ENCODE measurements around the gene FAM81A.
"Not testable (repeated sequence)": the region's sequence is repeated elsewhere in the genome, so short reads cannot be mapped to it uniquely, and the experiment has no call there.

FAM81A gene

DNA sequence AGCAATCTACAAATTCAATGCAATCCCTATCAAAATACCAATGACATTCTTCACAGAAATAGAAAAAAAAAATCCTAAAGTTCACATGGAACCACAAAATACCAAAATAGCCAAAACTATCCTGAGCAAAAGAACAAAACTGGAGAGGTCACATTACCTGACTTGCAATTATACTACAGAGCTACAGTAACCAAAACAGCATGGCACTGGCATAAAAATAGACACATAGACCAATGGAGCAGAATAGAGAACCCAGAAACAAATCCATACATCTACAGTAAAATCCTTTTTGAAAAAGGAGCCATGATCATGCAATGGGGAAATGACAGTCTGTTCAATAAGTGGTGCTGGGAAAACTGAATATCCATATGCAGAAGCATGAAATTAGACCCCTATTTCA is 51.5 kb downstream of the FAM81A start:
- not testable (repeated sequence) for DNase-seq (ENCODE audit: low read depth)

DNA sequence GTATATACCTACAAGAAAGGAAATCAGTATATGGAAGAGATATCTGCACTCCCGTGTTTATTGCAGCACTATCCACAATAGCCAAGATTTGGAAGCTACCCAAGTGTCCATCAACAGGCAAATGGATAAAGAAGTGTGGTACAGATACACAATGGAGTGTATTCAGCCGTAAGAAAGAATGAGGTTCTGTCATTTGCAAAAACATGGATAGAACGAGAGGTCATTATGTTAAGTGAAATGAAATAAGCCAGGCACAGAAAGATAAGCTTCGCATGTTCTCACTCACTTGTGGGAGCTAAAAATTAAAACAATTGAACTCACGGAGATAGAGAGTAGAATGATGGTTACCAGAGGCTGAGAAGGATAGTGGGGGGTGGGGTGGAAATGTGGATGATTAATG is 53.1 kb downstream of the FAM81A start:
- DNase-seq (ENCODE audit: low read depth): no peak

DNA sequence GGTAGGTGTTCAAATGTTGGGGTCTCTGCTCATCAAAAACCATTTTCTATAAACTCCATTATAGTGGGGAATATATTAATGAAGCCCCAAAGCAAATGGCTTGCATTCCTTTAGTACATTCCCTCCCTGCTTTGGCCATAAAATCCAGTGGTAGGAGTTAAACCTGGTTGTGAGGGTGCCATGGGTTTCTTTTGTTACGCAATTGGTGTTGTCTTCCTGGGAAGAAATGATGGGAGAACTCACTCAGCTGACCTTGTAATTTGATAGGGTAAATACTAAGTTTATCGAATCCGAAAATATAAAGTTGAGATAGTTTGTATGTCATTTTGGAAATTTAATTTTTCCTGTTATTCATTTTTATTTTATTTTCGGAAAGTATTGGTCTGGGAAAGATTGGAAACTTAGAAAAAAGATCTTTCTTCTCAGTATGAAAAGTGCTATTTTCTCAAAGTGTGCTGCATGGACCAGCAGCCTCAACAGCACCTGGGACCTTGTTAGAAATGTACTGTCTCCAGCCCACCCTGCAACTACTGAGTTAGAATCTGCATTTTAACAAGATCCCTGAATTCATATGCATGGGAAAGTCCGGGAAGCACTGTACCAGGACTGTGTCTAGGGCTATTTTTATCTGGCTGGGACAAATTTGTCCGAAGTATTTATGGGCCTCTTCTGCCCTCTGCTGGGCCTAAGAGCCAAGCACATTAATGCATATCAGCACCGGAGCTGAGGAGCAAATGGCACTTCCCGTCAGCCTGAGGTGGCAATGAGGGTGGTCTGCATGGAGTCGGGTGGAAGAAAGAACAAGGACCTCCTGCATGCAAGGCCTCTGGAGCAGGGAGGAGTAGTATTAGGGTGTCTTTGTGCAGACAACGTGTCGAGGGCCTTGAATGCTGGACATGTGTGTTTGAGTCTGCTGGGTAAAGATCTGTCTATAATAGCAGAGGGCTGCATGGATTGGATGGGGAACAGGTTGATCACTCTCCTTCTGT is 54.7 kb downstream of the FAM81A start:
- DNase-seq (ENCODE audit: low read depth): peak; percentile 13

DNA sequence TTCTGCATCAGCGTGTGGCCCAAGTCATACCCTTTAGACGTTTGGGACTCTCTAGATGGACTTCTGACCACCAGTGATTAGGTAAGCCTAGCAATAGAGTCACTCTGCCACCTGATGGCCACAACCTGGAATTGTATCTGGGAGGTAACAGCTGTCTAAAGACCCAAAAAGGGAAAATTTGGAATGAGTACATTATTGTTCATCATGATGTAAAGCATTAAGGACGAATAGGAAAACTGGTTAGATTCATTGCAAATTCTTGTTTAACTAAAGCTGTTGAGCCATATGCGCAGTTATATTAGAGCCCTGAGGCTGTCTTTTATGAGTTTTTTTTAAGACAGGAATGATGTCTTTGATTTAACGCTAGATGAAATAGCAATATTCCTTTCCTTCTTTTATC is 63.6 kb downstream of the FAM81A start:
- DNase-seq (ENCODE audit: low read depth): no peak

DNA sequence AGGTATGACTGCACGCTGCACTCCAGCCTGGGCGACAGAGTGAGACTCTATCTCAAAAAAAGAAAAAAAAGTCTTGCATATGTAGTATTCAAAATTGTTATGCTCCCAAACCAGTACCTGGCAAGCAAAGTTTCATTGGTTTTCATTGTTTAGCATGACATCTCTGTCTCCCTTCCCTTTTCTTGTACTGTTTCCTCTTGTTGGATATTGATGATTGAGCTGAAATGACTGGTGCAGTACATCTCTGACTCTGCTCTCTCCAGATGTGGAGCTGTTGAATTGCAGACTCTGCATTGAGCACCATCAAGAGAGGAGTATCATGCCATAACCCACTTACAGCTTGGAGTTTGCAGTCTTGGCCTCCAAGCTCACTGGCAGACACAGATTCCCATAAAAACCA is 77.2 kb downstream of the FAM81A start:
- no peak for DNase-seq (ENCODE audit: low read depth)

DNA sequence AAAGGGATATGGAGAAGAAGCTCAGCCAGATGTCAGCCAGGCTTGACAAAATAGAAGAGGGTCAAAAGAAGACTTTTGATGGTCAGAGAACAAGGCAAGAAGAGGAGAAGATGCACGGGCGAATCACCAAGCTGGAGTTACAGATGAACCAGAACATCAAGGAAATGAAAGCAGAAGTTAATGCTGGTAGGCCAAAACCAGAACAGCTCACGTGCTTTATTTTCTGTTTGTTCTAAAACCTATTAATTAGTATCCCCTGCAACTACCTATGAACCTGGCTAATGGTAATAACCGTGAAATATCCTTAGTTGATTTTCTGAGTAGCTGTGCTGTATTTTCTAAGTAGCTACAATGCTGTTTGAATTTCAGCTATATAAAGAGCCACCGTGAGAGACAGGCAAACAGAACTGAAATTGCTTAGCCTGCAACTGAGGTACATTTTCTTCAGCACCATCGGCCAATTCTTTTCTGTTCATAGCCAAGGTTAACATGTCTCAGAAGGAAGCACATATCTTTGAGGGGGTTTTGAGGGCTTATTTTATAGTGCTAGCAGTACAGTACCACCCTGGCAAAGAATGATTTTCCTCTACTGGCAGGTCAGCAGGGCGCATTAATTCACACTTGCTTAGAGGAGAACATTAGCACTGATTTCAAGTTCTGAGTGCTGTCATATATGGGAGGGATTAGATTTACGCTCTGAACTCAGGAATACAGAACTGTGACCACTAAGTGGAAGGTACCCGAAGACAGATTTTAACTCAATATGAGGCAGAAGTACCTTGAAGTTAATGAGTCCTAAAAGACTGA is 78.9 kb downstream of the FAM81A start:
- DNase-seq (ENCODE audit: low read depth): no peak

DNA sequence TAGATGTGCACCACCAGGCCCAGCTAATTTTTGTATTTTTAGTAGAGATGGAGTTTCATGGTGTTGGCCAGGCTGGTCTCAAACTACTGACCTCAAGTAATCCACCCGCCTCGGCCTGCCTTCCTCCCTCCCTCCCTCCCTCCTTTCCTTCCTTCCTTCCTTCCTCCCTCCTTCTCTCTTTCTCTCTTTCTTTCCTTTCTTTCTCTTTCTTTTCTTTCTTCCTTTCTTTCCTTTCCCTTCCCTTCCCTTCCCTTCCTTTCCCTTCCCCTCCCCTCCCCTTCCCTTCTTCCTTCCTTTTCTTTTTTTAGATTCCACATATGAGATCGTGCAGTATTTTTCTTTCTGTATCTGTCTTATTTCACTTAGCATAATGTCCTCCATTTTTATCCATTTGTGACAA is 81.3 kb downstream of the FAM81A start:
- no peak for DNase-seq (ENCODE audit: low read depth)

DNA sequence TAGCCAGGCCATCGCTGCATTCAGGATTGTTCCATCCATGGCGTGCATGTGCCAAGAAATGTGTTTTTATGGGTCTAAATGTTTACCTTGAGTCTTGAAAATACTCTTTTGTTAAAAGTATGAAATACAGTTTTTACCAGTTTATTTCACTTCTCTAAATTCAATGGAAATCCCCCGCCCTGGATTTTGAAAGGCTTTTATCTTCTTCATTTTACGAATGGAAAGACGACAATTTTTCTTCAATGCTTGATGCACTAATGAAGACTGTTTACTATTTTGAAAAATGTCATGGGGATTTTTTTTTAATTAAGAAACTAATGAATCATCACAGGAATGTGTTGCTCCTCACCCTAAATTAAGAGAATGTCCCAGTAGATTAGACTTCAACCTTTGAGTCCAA is 83.5 kb downstream of the FAM81A start:
- no peak for DNase-seq (ENCODE audit: low read depth)

DNA sequence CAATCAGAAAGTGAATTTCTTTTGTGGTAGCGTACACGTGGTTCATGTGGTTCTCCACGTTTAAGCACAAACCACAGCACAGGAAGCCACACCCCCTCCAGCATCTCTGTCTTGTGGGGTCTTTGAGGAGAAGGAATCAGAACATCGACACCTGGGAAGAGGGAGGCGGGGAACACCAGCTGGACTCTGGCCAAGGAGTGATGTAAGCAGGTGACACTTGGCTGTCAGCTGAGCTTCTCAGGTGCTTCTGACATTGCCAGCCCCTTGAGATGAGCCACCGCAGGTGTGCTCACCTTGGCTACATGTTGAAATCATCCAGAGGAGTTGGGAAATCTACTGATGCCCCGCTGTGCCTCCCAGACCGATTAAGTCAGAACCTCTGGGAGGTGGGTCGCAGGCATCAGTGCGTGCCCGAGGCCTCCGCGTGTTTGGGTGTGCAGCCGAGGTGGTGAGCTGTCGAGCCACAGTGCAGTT is 85.0 kb downstream of the FAM81A start:
- no peak for DNase-seq (ENCODE audit: low read depth)

DNA sequence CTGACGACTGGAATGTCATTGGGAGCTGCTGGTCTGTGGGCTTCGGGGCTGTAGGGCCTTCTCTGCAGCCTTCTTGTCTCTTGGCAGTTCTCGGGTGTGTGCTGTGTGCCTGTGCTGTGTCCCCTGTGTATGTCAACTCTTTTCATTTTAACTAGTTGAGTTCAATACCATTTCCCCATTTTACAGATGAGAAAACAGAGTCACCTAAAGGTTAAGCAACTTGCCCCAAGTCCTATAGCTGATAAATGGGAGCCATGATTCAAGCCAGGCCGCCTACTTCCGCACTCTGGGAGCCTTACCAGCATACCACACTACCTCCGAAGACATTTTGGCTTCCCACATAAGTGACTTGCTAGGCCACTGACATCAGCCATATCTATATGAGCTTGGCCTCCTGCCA is 85.7 kb downstream of the FAM81A start:
- no peak for DNase-seq (ENCODE audit: low read depth)

DNA sequence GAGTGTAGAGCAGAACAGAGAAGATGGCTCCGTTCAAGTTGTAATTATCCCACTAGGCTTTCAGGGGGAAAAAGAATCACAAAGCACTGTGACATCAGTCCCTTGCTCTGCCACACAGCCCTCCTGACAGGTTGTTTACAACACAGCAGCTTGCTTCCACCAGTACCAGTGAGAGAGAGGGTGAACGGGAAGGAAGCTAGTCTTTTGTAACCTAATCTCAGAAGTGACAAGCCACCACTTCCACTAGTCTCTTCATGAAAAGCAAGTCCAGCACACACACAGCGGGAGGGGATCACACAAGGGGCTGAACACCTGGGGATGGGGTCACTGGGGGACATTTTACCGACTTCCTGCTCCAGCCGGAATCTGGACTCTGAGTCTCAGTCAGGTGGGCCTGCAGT is 86.3 kb downstream of the FAM81A start:
- no peak for DNase-seq (ENCODE audit: low read depth)

DNA sequence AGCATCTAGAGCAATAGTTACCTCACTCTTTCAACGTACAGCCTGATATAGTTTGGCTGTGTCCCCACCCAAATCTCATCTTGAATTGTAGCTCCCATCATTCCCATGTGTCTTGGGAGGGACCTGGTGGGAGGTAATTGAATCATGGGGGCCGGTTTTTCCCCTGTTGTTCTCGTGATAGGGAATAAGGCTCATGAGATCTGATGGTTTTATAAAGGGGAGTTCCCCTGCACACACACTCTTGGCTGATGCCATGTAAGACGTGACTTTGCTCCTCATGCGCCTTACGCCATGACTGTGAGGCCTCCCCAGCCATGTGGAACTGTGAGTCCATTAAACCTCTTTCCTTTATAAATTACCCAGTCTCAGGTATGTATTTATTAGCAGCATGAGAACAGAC is 88.5 kb downstream of the FAM81A start:
- not testable (repeated sequence) for DNase-seq (ENCODE audit: low read depth)

DNA sequence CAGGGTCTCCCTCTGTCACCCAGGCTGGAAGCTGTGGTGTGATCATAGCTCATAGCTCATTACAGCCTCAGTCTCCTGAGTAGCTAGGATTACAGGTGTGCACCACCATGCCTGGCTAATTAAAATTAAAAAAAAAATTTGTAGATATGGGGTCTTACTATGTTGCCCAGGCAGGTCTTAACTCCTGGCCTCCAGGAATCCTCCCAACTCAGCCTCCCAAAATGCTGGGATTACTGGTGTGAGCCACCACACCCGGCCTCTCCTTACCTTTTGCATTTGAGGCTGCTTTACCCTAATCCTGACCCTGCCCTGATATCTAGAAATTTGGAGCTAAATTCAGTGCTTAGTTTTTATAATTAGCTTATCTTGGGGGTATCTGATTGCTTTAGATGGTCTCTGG is 90.4 kb downstream of the FAM81A start:
- DNase-seq (ENCODE audit: low read depth): no peak

DNA sequence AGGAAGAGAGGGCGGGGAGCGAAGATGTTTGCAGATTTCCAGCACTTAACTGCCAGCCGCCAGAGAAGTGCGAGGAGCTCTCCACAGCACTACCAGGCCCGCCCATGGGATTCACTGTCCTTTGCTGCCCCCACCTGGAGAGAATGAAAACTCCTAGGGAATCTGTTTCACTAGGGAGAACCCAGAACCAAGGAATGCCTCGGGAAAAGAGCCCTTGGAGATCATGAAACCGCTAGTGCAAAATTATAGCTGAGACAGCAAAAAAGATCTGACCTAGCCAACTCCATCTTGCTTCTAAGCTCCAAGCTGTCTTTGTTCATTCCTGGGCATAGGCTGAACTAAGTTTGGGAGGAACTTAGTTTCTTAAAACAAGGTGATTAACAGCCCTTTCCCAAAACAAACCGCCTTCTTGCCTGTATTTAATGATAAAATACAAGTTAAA is 91.0 kb downstream of the FAM81A start:
- DNase-seq (ENCODE audit: low read depth): peak; percentile 21

DNA sequence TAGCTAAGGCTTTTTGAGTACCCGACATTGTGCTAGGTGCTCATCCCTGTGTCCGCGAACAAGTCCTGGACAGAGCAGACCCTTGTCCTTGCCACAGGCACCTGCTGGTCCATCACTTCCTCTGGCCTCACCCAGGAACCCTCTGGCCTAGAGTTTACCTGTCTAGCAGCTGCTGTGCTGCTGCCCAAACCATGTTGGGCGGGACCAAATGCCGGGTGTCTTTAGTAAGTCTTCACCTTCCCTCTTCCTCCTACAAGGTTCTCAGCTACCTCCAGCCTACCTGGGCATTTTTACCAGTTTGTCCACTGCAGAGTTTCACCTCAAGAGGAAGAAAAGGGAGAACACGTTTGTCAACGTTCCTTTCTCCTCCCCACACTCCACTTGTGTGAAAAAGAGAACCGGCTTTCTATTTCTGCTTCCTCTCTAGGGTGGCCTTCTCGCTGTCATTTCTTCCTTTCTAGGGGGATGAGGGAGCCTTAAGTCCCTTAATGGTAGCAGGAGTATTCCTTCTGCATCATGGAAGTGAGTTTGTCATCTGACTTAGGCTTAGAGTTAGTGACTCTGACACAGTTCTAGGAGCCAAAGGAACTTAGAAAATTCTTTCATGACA is 93.2 kb downstream of the FAM81A start:
- no peak for DNase-seq (ENCODE audit: low read depth)

DNA sequence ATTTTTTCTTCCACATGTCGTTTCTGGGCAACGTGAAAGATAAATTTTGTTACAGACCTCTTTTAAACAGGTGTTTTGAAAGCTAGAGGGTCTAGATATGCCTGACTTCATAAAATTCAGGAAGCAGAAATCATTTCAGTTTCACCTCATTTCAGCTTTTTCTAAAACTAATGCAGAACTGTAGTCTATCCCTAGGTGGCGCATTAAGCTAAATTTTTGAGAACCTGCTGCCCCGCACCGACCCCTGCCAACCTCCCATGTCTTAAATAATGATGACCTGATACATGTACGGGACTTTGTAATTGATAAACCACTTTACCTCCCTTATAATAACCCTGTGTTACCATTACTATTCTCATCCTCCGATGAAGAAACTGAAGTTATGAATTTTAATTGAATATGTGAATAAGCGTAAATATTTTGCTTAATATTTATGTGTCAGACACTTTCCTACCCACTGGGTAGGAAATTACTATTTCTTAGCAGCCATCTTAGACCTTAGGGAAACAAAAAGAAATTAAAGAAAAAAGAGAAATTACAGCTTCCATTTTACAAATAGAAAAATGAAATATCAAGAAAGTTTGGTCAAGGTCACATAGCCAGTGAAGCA is 94.9 kb downstream of the FAM81A start:
- DNase-seq (ENCODE audit: low read depth): no peak

DNA sequence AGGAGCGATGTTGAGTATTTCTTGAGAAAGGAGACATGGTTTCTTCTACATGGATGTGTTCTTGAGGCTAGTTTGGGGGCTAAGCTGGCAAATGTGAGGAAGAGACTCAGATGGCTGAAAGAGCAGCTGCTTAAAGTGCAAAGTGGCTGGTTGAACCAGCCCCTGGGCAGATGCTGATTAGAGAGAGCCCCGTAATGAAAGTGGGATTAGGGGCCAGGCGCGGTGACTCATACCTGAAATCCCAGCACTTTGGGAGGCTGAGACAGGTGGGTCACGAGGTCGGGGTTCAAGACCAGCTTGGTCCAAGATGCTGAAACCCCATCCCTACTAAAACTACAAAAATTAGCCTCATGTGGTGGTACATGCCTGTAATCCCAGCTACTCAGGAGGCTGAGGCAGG is 98.6 kb downstream of the FAM81A start:
- no peak for DNase-seq (ENCODE audit: low read depth)

DNA sequence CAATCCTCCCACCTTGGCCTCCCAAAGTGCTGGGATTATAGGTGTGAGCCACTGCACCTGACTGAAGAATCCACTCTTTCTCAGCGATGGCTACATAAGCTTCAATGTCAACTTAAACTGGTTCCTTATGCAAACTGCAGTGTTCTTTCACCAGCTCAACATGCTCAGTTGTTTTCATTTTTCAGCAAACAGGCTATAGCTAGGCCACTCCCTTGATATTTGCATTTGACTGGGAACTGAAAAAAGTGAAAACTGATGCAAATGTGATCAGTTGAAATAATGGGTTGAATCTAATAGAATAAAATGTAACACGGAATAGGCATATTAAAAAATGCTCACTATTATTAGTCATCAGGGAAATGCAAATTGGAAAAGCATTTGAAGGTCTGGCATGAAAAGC is 99.4 kb downstream of the FAM81A start:
- DNase-seq (ENCODE audit: low read depth): no peak

DNA sequence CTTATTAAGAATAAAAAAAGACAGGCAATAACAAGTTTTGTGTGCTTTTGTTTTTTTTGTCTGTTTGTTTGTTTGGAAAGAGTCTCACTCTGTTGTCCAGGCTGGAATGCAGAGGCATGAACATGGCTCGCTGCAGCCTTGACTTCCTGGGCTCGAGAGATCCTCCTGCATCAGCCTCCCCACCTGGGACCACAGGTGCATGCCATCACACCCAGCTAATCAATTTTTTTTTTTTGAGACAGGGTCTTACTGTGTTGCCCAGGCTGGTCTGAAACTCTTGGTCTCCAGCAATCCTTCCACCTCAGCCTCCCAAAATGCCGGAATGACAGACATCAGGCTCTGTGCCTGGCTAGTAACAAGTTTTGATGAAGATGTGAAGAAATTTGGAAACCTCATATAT is 100.5 kb downstream of the FAM81A start:
- no peak for DNase-seq (ENCODE audit: low read depth)

DNA sequence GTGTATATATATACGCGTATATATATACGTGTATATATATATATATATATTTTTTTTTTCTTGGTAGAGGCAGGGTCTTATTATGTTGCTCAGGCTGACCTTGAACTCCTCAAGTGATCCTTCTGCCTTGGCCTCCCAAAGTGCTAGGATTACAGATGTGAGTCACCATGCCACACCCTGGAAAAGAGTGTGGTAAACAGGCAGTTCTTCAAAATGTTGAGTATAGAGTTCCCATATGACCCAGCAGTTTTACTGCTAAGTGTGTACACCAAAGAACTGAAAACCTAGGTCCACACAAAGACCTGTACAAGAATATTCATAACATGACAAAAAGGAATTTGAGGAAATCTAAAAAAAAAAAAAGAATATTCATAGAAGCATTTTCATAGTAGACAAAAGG is 101.8 kb downstream of the FAM81A start:
- no peak for DNase-seq (ENCODE audit: low read depth)

DNA sequence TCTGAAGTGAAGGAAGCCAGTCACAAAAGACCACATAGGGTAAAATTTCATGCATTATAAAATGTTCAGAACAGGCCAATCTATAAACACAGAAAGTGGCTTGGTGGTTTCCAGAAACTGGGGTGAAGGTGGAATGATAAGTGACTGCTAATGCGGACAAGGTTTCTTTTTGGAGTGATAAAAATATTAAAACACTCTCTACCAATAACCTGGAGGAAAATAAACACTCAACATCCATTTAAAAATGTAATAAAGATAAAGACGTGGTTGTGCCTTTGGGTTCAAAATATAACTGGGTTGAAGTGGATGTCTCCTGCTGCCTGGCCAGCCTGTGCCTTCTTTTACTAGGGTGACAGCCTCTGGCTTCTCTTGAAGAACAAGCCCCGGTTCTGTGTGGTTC is 102.7 kb downstream of the FAM81A start:
- DNase-seq (ENCODE audit: low read depth): no peak

DNA sequence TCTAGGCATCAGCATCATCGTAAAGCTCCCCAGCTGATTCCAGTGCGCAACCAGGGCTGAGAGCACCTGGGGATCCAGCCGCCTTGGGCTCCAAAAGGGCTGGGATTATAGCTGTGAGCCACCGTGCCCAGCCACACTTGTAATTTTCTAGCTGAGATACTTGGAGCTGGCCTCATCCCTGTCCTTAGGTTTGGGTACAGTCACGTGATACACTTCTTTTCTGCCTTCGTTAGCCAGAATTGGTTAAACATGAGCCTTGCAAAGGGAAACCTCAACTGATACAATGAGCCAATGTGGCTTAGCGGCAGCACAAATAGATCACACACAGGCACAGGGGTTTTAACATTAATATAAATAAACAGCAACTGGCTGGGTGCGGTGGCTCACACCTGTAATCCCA is 103.8 kb downstream of the FAM81A start:
- no peak for DNase-seq (ENCODE audit: low read depth)
